Activated CD4-positive, alpha-beta T cell treated with anti-CD3 and anti-CD28 coated beads, Interleukin-2, amount 10 ng/mL, durations not matched to agents 7 days and 5 days (primary cell): ENCODE measurements around the gene MAMLD1. TPM values are rescaled to one million over a fixed set of nuclear protein-coding genes. Genes with fewer than 3 reads are reported as not detected.
"Not testable (repeated sequence)": the region's sequence is repeated elsewhere in the genome, so short reads cannot be mapped to it uniquely, and the experiment has no call there.

ENCODE experiments used
- CTCF ChIA-PET: fragments of 350-600 bp; sonication (Branson Sonifier 250); formaldehyde crosslinking; loops from one replicate; lab custom pipeline; 2021; ENCODE audit warnings: antibody characterized with exemption; lab: Charles Lee
- POLR2A ChIA-PET: fragments of 350-600 bp; sonication (Branson Sonifier 250); formaldehyde crosslinking; loops from one replicate; lab custom pipeline; 2021; ENCODE audit warnings: antibody characterized with exemption; lab: Charles Lee
- DNase-seq: peaks from one replicate; pipeline ENCODE4 v3.0.0-alpha.2; 2020
- H3K27ac Mint-ChIP-seq: one replicate; pipeline ENCODE4 v1.8.0; 2021; ENCODE audit warnings: mild to moderate bottlenecking, moderate library complexity, mixed read lengths
- H3K27me3 Mint-ChIP-seq: one replicate; pipeline ENCODE4 v1.8.0; 2021; ENCODE audit warnings: mixed read lengths
- H3K36me3 Mint-ChIP-seq: one replicate; pipeline ENCODE4 v1.8.0; 2021; ENCODE audit warnings: low read depth, mixed read lengths
- H3K4me1 Mint-ChIP-seq: one replicate; pipeline ENCODE4 v1.8.0; 2021; ENCODE audit warnings: mixed read lengths
- H3K4me3 Mint-ChIP-seq: one replicate; pipeline ENCODE4 v1.8.0; 2021; ENCODE audit warnings: mild to moderate bottlenecking, moderate library complexity, mixed read lengths
- H3K9me3 Mint-ChIP-seq: one replicate; pipeline ENCODE4 v1.8.0; 2021; ENCODE audit warnings: mixed read lengths
- total RNA-seq, 2 experiments: library from RNA; stranded (reverse); gene quantifications; one replicate each; pipeline ENCODE4 v1.2.3, GENCODE V29; 2021

Gene MAMLD1
- total RNA-seq, 2 experiments from 2014 or later = 2.4 to 3.4 TPM

DNA sequence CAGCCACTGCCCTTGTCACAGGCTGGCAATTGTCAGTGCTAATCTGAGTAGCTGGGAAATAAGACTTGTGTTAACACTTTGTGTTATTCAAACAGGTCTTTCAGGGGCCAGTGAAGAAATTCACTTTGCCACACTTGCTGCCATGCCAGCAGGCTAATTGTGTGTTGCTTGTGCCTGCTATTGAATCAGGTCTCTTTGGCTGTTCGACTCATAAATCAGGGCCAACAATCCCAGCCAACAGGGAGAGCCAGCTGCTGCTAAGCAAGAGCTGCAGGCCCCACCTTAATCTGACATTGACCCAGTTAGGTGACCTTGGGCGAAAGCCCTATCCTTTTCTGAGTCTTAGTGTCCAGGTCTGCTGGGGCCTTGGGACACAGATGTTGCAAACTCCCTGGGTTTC, 28.1 kb upstream of the MAMLD1 start:
- Mint-ChIP-seq H3K4me3 (no peak overlapping the region), H3K27me3 (no peaks in the 10 kb centered on the region), H3K27ac (no peak overlapping the region), H3K36me3 (no peaks in the 10 kb centered on the region), H3K9me3 (no peaks in the 10 kb centered on the region), H3K4me1 (peaks cover 10% of the 10 kb centered on the region)
- no peak for DNase-seq
- POLR2A ChIA-PET = no interaction called here
- CTCF ChIA-PET = no interaction called here

DNA sequence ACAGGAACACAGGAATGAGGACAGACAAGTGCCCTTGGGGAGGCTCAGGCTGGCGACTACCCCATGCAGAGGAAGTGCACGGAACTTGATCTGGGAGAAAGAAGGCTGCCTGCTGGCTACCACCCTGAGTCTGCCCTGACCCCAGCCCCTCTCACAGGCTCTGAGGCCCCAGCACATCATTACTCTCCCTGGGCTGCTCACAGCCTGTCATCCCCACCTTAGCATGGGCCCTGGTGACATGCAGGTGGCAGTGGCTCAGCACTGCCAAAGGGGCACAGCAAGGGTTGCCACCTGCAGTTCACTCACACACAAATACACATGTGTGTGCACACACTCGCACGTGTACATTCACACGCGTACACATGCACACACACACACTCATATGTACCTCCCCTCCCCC, 26.1 kb upstream of the MAMLD1 start:
- no peak for DNase-seq

GRCh38 chrX:150337536-150337935, 25.6 kb upstream of the MAMLD1 start:
- no peak for DNase-seq
- no peaks in the 10 kb centered on the region for H3K9me3 Mint-ChIP-seq
- no peak overlapping the region for H3K27ac Mint-ChIP-seq
- H3K4me1 Mint-ChIP-seq = peaks cover 10% of the 10 kb centered on the region
- no peaks in the 10 kb centered on the region for H3K27me3 Mint-ChIP-seq
- H3K4me3 Mint-ChIP-seq = no peak overlapping the region
- ChIA-PET CTCF (no interaction called here), POLR2A (no interaction called here)
- H3K36me3 Mint-ChIP-seq = no peaks in the 10 kb centered on the region

More for the DNA sequence above, 26.1 kb upstream of the MAMLD1 start:
- peaks cover 10% of the 10 kb centered on the region for H3K4me1 Mint-ChIP-seq
- no peak overlapping the region for H3K27ac Mint-ChIP-seq
- no peak overlapping the region for H3K4me3 Mint-ChIP-seq
- H3K9me3 Mint-ChIP-seq = no peaks in the 10 kb centered on the region
- POLR2A ChIA-PET = no interaction called here
- H3K36me3 Mint-ChIP-seq = no peaks in the 10 kb centered on the region
- CTCF ChIA-PET = no interaction called here
- no peaks in the 10 kb centered on the region for H3K27me3 Mint-ChIP-seq

- DNase-seq = no peak
- H3K9me3 Mint-ChIP-seq = no peaks in the 10 kb centered on the region
- CTCF ChIA-PET = no interaction called here
- H3K27ac Mint-ChIP-seq = no peak overlapping the region
- H3K27me3 Mint-ChIP-seq = no peaks in the 10 kb centered on the region
- H3K4me3 Mint-ChIP-seq = no peak overlapping the region
- no peaks in the 10 kb centered on the region for H3K36me3 Mint-ChIP-seq
- peaks cover under 1% of the 10 kb centered on the region for H3K4me1 Mint-ChIP-seq
- POLR2A ChIA-PET = no interaction called here
These were observed 24.5 kb upstream of the MAMLD1 start for GRCh38 chrX:150338615-150339014.

DNA sequence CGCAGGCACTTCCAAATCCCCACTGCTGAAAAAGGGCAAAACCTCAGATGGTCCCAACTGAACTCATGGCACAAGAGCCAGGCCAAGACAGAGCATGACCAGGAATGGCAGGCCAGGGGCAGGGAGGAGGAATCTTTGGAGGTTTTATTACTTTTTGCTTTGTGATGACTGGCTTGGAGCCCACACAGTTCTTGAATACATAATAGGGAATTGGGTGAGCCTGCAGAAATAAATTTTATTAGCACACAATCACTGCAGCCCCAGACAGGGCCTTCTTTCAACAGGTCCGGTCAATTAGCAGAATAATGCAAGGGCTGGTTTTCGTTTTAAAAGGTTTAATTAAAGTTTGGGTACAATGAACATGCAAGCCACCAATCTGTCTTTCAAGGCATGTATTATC, 23.4 kb upstream of the MAMLD1 start:
- CTCF ChIA-PET = no interaction called here
- Mint-ChIP-seq H3K9me3 (no peaks in the 10 kb centered on the region), H3K4me1 (no peaks in the 10 kb centered on the region), H3K36me3 (no peaks in the 10 kb centered on the region), H3K27me3 (no peaks in the 10 kb centered on the region), H3K27ac (no peak overlapping the region), H3K4me3 (no peak overlapping the region)
- no peak for DNase-seq
- POLR2A ChIA-PET = no interaction called here

DNA sequence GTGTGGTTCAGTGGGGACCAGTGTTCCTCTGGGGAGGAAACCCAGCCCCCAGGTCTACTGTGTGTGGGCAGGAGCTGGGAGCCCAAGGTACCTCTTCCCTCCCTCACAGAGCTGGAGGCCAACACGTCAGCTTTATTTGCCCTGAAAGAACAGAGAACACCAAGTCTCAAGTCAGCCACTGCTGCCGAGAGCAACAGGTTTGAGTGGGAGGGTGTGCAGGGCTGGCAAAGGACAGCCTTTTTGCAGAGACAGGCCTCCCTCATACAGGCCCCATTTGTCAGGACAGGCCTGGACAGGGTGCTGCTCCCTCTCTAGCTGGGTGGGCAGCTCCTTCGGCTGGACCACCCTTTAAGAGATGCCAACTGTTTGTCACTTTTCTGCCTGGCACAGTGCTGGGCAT, 22.8 kb upstream of the MAMLD1 start:
- H3K36me3 Mint-ChIP-seq, CTCF ChIA-PET, DNase-seq: not testable (repeated sequence)

DNA sequence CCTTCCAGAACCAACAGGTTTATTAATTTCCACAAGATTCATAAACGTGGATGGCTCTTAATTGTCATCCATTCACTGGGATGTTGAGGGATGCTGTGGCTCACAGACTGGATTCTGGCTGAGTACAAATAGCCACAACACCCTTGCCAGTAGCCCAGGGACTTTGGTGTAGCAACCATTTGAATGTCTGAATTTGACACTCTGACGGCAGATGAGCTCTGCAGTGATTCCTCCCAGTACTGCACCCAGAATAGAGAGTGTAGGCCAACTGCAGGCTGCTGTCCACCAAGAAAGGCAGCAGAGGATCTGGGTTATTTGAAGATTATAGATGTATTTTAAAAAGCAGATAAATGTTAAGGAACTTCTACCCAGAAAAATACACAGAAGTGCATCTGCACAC, 15.6 kb upstream of the MAMLD1 start:
- H3K9me3 Mint-ChIP-seq = no peaks in the 10 kb centered on the region
- no peak overlapping the region for H3K27ac Mint-ChIP-seq
- ChIA-PET POLR2A (no interaction called here), CTCF (no interaction called here)
- no peak overlapping the region for H3K4me3 Mint-ChIP-seq
- H3K4me1 Mint-ChIP-seq = no peaks in the 10 kb centered on the region
- H3K36me3 Mint-ChIP-seq = no peaks in the 10 kb centered on the region
- DNase-seq = no peak
- peaks cover 10% of the 10 kb centered on the region for H3K27me3 Mint-ChIP-seq

More for the DNA sequence above, 22.8 kb upstream of the MAMLD1 start:
- H3K9me3 Mint-ChIP-seq, POLR2A ChIA-PET, H3K4me3 Mint-ChIP-seq, H3K4me1 Mint-ChIP-seq, H3K27me3 Mint-ChIP-seq, H3K27ac Mint-ChIP-seq: not testable (repeated sequence)

GRCh38 chrX:150348365-150348764, 14.8 kb upstream of the MAMLD1 start:
- H3K4me3 Mint-ChIP-seq = no peak overlapping the region
- CTCF ChIA-PET = interaction anchor here (1.0 kb wide), 1 partner anchor 16 kb away, joined by 3 read pairs; no protein-coding TSS in a partner anchor
- H3K9me3 Mint-ChIP-seq = no peaks in the 10 kb centered on the region
- no peak overlapping the region for H3K27ac Mint-ChIP-seq
- H3K36me3 Mint-ChIP-seq = no peaks in the 10 kb centered on the region
- POLR2A ChIA-PET = no interaction called here
- DNase-seq = no peak
- peaks cover 10% of the 10 kb centered on the region for H3K27me3 Mint-ChIP-seq
- no peaks in the 10 kb centered on the region for H3K4me1 Mint-ChIP-seq

GRCh38 chrX:150352114-150352513, 11.0 kb upstream of the MAMLD1 start:
- ChIA-PET POLR2A (no interaction called here), CTCF (interaction anchor here (1.5 kb wide), 1 partner anchor 21 kb away, joined by 3 read pairs; no protein-coding TSS in a partner anchor)
- no peaks in the 10 kb centered on the region for H3K4me1 Mint-ChIP-seq
- no peaks in the 10 kb centered on the region for H3K36me3 Mint-ChIP-seq
- H3K27ac Mint-ChIP-seq = no peak overlapping the region
- no peak for DNase-seq
- H3K4me3 Mint-ChIP-seq = no peak overlapping the region
- peaks cover 12% of the 10 kb centered on the region for H3K27me3 Mint-ChIP-seq
- H3K9me3 Mint-ChIP-seq = no peaks in the 10 kb centered on the region

- no peaks in the 10 kb centered on the region for H3K36me3 Mint-ChIP-seq
These were observed 10.5 kb upstream of the MAMLD1 start for GRCh38 chrX:150352581-150352980.

DNA sequence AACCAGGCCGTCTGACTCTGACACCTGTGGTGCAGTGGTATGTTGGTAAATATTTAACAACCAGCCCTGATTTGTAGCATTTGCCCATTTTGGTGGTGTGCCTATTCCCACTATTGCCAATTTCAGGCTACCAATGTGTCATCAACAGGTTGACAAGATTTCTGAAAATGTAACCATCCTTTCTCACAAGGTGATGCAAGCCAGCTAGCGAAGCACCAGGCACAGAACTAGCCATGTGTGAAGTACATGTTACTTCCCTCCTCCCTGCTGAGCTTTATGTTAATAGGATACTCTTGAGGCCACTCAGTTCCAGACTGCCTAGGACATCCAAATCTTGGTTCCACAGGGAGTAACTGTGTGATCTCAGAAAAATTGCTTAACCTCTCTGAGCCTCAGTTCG, 7.2 kb upstream of the MAMLD1 start:
- Mint-ChIP-seq H3K4me3 (no peak overlapping the region), H3K4me1 (peaks cover 6% of the 10 kb centered on the region), H3K9me3 (no peaks in the 10 kb centered on the region), H3K27ac (no peak overlapping the region), H3K36me3 (no peaks in the 10 kb centered on the region), H3K27me3 (peaks cover 19% of the 10 kb centered on the region)
- CTCF ChIA-PET = interaction anchor here (0.5 kb wide), 1 partner anchor 356 kb away, joined by 3 read pairs; no protein-coding TSS in a partner anchor
- POLR2A ChIA-PET = no interaction called here
- no peak for DNase-seq

More at GRCh38 chrX:150352581-150352980, 10.5 kb upstream of the MAMLD1 start:
- no peak overlapping the region for H3K4me3 Mint-ChIP-seq
- ChIA-PET POLR2A (no interaction called here), CTCF (interaction anchor here (1.2 to 1.5 kb wide), 2 partner anchors 9 to 21 kb away, joined by 3 to 5 read pairs; no protein-coding TSS in a partner anchor)
- H3K27me3 Mint-ChIP-seq = peaks cover 12% of the 10 kb centered on the region
- H3K9me3 Mint-ChIP-seq = no peaks in the 10 kb centered on the region
- H3K27ac Mint-ChIP-seq = no peak overlapping the region
- DNase-seq = no peak
- H3K4me1 Mint-ChIP-seq = no peaks in the 10 kb centered on the region

DNA sequence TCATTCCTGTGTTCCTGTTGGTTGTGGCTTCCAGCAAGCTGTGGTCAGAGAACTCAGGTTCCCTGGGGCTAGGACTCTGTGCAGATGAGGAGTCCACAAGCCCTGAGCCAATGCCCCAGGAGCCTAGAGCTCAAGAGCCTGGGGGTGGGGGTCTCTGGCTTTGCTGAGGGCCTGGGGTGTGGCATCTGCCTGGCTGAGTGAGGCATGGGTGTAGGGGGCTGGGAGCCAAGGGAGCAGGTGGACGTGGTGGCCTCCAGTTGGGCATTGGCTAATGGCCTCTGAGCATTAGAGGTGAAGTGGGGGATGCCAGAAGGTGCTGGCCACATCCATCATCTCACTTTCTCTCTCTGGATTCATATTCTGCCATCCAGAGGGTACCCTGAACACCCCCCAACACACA, 5.3 kb upstream of the MAMLD1 start:
- CTCF ChIA-PET = interaction anchor here (0.6 kb wide), 1 partner anchor 19 kb away, joined by 3 read pairs; no protein-coding TSS in a partner anchor
- DNase-seq = no peak
- peaks cover 16% of the 10 kb centered on the region for H3K4me1 Mint-ChIP-seq
- H3K4me3 Mint-ChIP-seq = no peak overlapping the region
- H3K36me3 Mint-ChIP-seq = no peaks in the 10 kb centered on the region
- H3K27ac Mint-ChIP-seq = no peak overlapping the region
- H3K9me3 Mint-ChIP-seq = no peaks in the 10 kb centered on the region
- POLR2A ChIA-PET = no interaction called here
- peaks cover 33% of the 10 kb centered on the region for H3K27me3 Mint-ChIP-seq

- Mint-ChIP-seq H3K4me3 (no peak overlapping the region), H3K27ac (no peak overlapping the region), H3K27me3 (peaks cover 33% of the 10 kb centered on the region), H3K36me3 (no peaks in the 10 kb centered on the region), H3K4me1 (peaks cover 16% of the 10 kb centered on the region), H3K9me3 (no peaks in the 10 kb centered on the region)
- ChIA-PET POLR2A (no interaction called here), CTCF (interaction anchor here (0.5 kb wide), 1 partner anchor 503 kb away, joined by 4 read pairs; no protein-coding TSS in a partner anchor)
- DNase-seq = no peak
These were observed 4.5 kb upstream of the MAMLD1 start for GRCh38 chrX:150358651-150359050.

DNA sequence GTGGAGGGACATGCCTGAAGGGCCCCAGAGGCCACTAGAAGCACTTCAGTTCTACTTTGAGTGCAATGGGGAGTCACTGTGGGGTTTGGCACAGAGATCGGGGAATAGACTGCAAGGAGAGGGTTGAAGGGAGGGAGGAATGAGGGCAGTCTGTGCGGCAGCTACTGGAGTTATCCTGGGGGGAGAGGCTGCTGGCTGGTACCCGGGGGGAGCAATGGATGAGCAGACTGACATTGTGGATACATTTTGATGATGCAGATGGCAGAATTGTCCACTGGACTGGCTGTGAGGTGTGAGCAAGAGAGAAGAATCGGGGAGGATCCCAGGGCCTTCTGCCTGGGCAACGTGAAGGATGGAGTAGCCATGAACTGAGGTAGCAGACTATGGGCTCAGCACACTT, 2.8 kb upstream of the MAMLD1 start:
- ChIA-PET CTCF (interaction anchor here (0.7 to 1.4 kb wide), 2 partner anchors 16 to 120 kb away, joined by 3 to 4 read pairs; no protein-coding TSS in a partner anchor), POLR2A (interaction anchor here (0.6 kb wide), 1 partner anchor 473 kb away, joined by 4 read pairs; no protein-coding TSS in a partner anchor)
- peaks cover 16% of the 10 kb centered on the region for H3K4me1 Mint-ChIP-seq
- peaks cover 33% of the 10 kb centered on the region for H3K27me3 Mint-ChIP-seq
- no peak overlapping the region for H3K4me3 Mint-ChIP-seq
- H3K27ac Mint-ChIP-seq = no peak overlapping the region
- no peaks in the 10 kb centered on the region for H3K36me3 Mint-ChIP-seq
- no peaks in the 10 kb centered on the region for H3K9me3 Mint-ChIP-seq
- DNase-seq = no peak
